Activated naive CD8-positive, alpha-beta T cell treated with anti-CD3 and anti-CD28 coated beads, Interleukin-2, amount 50 U/mL, for 16 hours (primary cell): ENCODE measurements around the gene ATRNL1.

Source experiments
- DNase-seq: peaks from one replicate; pipeline ENCODE4 v3.0.0-alpha.2; 2020; ENCODE audit warnings: low read depth, low spot score

The ATRNL1 gene

DNA sequence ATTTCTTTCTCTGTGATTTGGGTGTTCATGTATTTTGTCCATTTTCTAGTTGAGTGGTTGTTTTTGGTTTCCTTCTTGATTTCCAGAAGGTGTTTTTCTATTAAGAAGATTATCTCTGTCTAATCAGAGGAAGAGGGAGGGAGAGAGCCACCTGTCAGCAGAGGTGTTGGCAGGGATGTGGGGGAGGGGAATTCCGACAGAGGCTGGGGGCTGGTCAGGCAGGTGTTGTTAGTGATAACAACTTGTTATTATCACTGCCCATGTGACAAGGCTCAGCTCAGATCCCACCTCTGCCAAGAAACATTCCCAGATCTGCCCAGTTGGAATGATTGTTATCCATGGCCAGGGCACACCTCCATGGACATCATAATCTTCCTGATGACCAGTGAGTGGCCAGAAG is 886.4 kb downstream of the ATRNL1 start:
- DNase-seq, result no peak

DNA sequence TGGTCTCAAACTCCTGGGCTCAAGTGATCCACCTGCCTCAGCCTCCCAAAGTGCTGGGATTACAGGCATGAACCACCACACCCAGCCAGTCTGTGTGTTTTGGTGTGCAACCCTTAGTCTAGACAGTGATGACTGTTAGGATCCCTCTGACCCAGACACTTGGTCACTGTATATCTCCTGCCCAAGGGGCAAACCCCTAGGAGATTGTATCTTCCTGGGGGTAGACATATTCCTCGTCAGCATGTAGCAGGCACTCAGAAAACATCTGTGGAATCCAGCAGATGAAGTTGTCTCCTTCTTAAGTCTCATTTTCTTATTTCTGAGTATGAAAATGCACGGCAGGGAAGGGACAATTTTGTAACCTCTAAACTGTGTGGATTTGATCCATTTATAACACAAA is 887.3 kb downstream of the ATRNL1 start:
- no peak for DNase-seq

- no peak for DNase-seq
Observed at GRCh38 chr10:115981081-115981480, 887.9 kb downstream of the ATRNL1 start.

- DNase-seq, result no peak
Observed at GRCh38 chr10:115982076-115982475, 888.9 kb downstream of the ATRNL1 start.

DNA sequence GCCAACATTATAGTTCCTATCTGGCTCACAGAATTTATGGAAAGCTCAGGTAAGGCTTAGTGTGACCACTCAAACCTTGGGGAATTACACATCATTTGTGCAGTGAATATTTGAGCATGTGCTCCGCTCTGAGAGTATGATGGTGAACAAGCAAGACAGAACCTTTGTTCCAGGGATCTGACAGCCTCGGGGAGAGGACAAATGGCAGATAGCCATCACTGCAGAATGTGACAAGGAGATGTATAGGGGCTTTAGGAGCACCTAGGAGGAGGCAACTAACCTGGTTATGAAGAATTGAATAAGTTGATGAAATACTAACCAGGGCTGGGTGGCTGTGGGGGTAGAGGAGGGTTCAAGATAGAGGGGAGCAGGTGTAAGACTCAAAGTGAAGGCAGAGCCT is 889.4 kb downstream of the ATRNL1 start:
- DNase-seq, result no peak

GRCh38 chr10:115985786-115986185 is 892.6 kb downstream of the ATRNL1 start:
- no peak for DNase-seq

DNA sequence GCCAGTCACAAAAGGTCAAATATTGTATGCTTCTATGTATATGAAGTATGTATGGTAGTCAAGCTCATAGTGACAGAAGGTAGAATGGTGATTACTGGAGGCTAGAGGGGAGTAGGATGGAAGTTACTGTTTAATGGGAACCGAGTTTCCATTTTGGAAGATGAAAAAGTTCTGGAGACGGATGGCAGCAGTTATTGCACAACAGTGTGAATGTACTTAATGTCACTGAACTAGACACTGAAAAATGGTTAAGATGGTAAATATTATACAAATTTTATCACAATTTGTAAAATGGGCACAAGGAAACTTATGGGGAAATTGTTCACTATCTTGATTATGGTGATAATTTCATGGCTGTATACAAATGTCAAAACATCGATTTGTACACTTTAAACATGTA is 895.2 kb downstream of the ATRNL1 start:
- no peak for DNase-seq

GRCh38 chr10:115989621-115990020 is 896.5 kb downstream of the ATRNL1 start:
- DNase-seq, result no peak

GRCh38 chr10:115992236-115992986 is 899.2 kb downstream of the ATRNL1 start:
- DNase-seq, result no peak

GRCh38 chr10:115996031-115996430 is 902.9 kb downstream of the ATRNL1 start:
- DNase-seq, result no peak

GRCh38 chr10:115998301-115998700 is 905.1 kb downstream of the ATRNL1 start:
- DNase-seq, result no peak
